ENCODE measurements around the gene KCNH2.
"Not testable (repeated sequence)": the region's sequence is repeated elsewhere in the genome, so short reads cannot be mapped to it uniquely, and the experiment has no call there.

KCNH2 gene

GRCh38 chr7:151012911-151013347, 34.8 kb upstream of the KCNH2 start:
- no peak for DNase-seq (ENCODE audit: low read depth in 2 of 2)

DNA sequence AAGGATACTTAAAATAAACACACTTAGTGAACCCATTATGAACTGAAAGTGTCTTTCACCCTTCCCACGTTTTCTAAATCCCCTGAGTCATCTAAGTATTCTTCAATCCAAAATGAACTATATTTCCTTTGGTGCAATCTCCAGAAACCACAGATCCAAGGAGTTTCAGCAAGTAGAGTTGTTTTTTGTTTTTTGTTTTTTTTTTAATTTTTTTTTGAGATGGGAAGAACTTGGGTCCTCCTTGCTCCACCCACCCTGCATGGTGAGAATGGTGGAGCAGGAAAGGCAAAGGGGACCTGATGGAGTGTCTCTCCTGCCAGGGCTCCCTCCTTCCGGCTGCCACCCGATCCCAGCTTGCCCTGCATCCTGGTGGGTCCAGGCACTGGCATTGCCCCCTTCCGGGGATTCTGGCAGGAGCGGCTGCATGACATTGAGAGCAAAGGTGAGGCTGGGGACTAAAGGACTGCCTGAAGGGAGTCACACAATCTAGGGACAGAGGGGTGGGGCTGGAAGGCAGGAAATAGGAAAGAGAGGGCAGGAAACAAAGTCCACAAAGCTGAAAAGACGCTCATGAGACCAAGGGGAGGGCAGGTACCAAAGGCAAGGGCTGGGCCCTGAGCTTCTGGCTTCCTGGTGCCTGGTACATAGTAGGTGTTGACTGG, 34.0 kb upstream of the KCNH2 start:
- DNase-seq (ENCODE audit: low read depth in 2 of 2) = no peak

- DNase-seq (ENCODE audit: low read depth in 2 of 2) = not testable (repeated sequence)
Measured at GRCh38 chr7:151011616-151012015, 33.5 kb upstream of the KCNH2 start.

- DNase-seq (ENCODE audit: low read depth in 2 of 2) = no peak
Measured at GRCh38 chr7:151011097-151011409, 32.9 kb upstream of the KCNH2 start.

DNA sequence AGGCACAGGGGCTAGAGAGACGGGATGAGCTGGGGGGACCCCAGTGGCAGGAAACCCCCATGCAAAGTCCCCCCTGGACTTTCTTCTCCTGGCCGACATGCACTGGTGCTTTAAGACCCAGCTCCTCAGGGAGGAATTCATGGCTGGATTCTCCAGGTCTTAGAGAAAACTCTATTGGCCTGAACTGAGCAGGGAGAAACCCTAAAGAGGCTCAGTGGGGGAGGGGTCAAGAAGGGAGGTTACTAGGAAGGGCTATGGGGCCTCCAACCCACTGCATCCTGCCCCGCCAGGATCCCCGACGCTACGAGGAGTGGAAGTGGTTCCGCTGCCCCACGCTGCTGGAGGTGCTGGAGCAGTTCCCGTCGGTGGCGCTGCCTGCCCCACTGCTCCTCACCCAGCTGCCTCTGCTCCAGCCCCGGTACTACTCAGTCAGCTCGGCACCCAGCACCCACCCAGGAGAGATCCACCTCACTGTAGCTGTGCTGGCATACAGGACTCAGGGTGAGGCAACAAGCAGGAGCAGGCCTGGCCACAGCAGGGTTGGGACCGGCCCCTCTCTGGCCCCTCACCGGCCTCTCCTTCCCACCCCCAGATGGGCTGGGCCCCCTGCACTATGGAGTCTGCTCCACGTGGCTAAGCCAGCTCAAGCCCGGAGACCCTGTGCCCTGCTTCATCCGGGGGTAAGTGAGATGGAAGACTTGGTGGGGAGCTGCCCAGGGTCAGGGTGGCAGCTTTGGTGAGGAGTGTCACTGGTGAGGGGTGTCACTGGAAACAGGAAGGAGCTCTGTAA, 32.4 kb upstream of the KCNH2 start:
- no peak for DNase-seq (ENCODE audit: low read depth in 2 of 2)

- DNase-seq (ENCODE audit: low read depth in 2 of 2) = no peak
Measured at GRCh38 chr7:151010037-151010306, 31.9 kb upstream of the KCNH2 start.

- no peak for DNase-seq (ENCODE audit: low read depth in 2 of 2)
Measured at GRCh38 chr7:151009327-151010036, 31.4 kb upstream of the KCNH2 start.

- DNase-seq (ENCODE audit: low read depth in 2 of 2) = peak; percentile 81 to 82
Measured at GRCh38 chr7:151008511-151009323, 30.6 kb upstream of the KCNH2 start.

GRCh38 chr7:151008143-151008510, 30.0 kb upstream of the KCNH2 start:
- no peak for DNase-seq (ENCODE audit: low read depth in 2 of 2)

DNA sequence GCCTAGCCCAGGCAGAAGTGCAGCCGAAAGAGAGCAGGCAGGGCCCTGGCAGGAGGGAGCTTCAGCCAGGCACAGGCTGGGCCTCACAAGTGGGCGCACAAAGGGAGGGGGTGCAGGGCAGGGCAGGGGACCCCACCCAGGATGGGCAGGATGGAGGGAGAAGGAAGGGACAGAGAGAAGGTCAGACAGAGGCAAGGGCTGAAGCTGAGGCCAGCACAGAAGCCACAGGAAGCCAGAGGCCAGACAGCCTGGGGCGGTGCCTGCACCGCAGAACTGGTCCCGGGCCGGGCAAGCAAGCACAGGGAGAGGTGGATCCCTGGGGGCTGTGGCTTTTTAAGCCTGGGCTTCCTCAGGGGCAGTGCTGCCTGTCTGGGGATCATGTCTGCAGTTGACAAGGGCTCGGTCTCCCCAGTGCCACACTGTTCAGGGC, 29.4 kb upstream of the KCNH2 start:
- DNase-seq (ENCODE audit: low read depth in 2 of 2) = no peak

- DNase-seq (ENCODE audit: low read depth in 2 of 2) = no peak
Measured at GRCh38 chr7:151006590-151007300, 28.6 kb upstream of the KCNH2 start.

DNA sequence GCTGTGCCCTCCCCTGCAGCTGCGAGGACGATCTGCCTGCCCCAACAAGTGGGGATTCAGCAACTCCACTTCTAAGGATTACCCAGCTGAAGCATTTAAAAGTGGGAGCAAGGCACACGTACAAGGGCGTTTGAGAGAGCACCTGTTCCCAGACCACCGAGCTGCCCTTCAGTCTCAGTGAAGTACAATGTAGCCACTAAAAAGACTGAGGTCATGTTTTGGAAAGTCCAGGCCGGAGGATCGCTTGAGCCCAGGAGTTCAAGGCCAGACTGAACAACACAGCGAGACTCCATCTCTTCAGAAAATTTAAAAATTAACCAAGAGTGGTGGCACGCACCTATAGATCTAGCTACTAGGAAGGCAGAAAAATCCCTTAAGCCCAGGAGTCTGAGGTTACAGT, 27.4 kb upstream of the KCNH2 start:
- DNase-seq (ENCODE audit: low read depth in 2 of 2) = no peak

DNA sequence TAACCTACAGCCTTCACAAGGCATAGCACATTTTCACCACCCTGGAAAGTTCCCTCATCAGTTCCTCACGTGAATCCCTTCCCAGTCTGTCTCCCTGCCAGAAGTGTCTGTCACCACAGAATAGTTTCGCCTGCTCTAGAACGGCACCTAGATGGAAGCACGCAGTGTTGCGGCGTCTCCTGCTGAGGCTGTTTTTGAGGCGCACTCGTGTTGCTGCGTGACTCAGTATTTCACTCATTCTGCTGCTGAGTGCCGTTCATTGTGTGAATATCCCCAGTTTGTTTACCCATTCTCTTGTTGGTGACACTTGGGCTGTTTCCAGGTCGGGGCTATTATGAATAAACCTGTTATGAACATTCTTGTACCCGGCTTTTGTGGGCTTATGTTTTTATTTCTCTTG, 25.5 kb upstream of the KCNH2 start:
- DNase-seq (ENCODE audit: low read depth in 2 of 2) = no peak

DNA sequence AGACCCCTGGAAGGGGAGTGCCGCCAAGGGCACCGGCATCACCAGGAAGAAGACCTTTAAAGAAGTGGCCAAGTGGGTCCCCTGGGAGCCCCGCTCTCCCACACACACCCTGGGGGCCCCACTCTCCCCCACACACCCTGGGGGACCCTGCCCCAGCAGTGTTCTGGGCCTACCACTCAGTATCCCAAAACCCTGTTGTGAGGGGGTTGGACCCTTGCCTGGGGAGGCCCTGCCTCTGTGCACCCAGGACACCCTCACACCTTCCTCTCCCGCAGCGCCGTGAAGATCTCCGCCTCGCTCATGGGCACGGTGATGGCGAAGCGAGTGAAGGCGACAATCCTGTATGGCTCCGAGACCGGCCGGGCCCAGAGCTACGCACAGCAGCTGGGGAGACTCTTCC, 23.4 kb upstream of the KCNH2 start:
- no peak for DNase-seq (ENCODE audit: low read depth in 2 of 2)

DNA sequence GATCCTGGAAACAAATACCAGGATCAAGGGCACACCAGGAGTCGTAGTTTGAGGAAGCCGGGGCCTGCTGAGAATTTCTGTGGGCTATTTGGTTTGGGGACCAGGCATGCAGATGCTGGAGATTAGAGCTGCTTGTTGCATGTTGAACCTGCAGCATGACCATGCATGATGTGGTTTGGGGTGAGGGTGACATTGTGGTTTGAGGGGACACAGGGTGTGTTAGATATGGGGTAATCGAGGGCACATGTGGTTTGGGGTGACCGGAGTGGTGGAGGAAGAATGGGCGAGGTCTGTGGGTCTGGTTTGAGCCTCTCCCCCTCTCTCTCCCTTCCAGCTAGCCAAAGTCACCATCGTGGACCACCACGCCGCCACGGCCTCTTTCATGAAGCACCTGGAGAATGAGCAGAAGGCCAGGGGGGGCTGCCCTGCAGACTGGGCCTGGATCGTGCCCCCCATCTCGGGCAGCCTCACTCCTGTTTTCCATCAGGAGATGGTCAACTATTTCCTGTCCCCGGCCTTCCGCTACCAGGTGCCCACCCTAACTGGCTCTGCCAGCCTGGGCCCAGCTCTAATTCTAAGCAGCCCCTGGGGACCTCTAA, 22.9 kb upstream of the KCNH2 start:
- no peak for DNase-seq (ENCODE audit: low read depth in 2 of 2)

DNA sequence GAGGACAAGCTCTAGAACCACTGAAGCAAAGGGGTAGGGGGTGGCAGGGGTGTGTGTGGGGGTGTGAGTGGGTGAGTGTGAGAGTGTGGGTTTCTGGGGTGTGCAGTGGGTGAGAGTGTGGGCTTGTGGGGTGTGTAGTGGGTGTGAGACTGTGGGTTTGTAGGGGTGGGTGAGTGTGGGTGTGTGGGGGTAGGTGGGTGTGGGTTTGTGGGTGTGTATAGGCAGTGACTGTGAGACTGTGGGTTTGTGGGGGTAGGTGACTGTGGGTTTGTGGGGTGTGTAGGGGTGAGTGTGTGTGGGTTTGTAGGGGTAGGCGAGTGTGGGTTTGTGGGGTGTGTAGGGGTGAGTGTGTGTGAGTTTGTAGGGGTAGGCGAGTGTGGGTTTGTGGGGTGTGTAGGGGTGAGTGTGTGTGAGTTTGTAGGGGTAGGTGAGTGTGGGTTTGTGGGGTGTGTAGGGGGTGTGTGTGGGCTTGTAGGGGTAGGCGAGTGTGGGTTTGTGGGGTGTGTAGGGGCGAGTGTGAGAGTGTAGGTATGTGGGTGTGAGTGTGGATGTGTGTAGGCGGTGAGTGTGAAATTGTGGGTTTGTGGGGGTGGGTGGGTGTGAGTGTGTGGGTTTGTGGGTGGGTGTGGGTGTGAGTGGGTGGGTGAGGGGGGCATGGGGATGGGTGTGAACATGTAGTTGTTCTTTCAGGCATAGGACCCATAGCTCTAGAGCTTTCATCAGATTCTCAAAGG, 21.5 kb upstream of the KCNH2 start:
- no peak for DNase-seq (ENCODE audit: low read depth in 2 of 2)

DNA sequence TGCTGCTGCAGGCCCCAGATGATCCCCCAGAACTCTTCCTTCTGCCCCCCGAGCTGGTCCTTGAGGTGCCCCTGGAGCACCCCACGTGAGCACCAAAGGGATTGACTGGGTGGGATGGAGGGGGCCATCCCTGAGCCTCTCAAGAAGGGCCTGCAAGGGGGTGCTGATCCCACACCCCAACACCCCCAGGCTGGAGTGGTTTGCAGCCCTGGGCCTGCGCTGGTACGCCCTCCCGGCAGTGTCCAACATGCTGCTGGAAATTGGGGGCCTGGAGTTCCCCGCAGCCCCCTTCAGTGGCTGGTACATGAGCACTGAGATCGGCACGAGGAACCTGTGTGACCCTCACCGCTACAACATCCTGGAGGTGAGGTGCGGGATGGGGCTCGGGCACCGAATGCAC, 20.9 kb upstream of the KCNH2 start:
- no peak for DNase-seq (ENCODE audit: low read depth in 2 of 2)

DNA sequence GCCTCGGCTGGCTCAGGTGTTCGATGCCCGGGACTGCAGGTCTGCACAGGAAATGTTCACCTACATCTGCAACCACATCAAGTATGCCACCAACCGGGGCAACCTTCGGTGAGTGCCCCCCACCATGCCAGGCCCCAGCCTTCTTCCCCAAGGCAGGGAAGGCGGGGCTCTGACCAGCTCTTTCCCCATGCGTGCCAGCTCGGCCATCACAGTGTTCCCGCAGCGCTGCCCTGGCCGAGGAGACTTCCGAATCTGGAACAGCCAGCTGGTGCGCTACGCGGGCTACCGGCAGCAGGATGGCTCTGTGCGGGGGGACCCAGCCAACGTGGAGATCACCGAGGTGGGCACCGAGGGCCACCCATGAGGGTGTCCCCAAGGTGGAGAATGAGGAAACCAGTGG, 20.2 kb upstream of the KCNH2 start:
- DNase-seq (ENCODE audit: low read depth in 2 of 2) = no peak

DNA sequence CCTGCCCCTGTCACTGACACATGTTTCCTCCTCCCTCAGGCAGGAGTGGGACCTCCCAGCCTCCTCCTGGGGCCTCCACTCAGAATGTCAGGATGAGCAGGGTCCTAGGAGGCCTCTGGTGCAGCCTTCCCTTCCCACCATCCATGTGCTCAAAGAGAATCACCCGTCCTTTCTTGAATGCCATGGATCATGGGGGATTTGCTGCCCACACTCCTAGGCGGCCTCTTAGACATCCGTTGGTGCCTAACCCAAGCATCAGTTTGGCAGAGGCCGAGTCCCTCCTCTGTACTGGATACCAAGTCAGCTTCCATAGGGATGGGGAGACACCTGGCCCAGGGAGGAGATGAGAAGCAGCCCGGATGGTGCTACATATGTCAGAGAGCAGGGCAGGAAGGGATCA, 19.7 kb upstream of the KCNH2 start:
- no peak for DNase-seq (ENCODE audit: low read depth in 2 of 2)

DNA sequence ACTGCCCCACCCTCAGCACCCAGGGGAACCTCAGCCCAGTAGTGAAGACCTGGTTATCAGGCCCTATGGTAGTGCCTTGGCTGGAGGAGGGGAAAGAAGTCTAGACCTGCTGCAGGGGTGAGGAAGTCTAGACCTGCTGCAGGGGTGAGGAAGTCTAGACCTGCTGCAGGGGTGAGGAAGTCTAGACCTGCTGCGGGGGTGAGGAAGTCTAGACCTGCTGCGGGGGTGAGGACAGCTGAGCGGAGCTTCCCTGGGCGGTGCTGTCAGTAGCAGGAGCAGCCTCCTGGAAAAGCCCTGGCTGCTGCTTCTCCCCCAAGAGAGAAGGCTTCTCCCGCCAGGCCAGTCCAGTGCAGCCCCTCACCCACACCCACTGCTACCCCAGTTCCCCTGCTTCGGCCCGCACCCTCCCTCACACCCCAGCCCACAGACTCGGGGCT, 19.0 kb upstream of the KCNH2 start:
- DNase-seq (ENCODE audit: low read depth in 2 of 2) = no peak
